HCT116 (cell line): Measurements from ENCODE around the gene ETV7. TPM values are rescaled to one million over a fixed set of nuclear protein-coding genes. Genes with fewer than 3 reads are reported as not detected.

Experiments used
- ATAC-seq: fragments of 200-7000 bp; cut with Tn5 transposase; 2 replicates; pipeline ENCODE4 v1.9.1; 2020; ENCODE audit warnings: mild to moderate bottlenecking, moderate library complexity
- BruUV-seq: library from RNA; stranded (reverse); fragments of 400-500 nt; replicated peaks from 2 replicates; lab custom pipeline; 2021; lab: Mats Ljungman, UMichigan
- CTCF ChIA-PET: fragments of 300-600 bp; sonication (Branson Sonifier 250); formaldehyde crosslinking; loops from one replicate; lab custom pipeline; 2021; ENCODE audit warnings: antibody characterized with exemption; lab: Charles Lee
- POLR2A ChIA-PET: fragments of 300-600, 350-600 bp; sonication (Branson Sonifier 250); formaldehyde crosslinking; loops from one replicate; lab custom pipeline; 2021; ENCODE audit warnings: antibody characterized with exemption; lab: Charles Lee
- RAD21 ChIA-PET, 2 experiments: fragments of 300-600 bp; sonication (Branson Sonifier 250); formaldehyde crosslinking; loops; one replicate each; lab custom pipeline; 2023; ENCODE audit warnings: low total read pairs in 2 of 2; ENCODE audit not compliant: uncharacterized antibody in 2 of 2, unreplicated experiment in 2 of 2, low non-redundant PET in 1 of 2; lab: Charles Lee
- DNase-seq: peaks from one replicate; pipeline ENCODE4 v3.0.0-alpha.2; 2010; ENCODE audit warnings: low read depth, low spot score
- H2AFZ ChIP-seq: fragments of 200-600 bp; shearing (Covaris generic), sonication (generic); 2 replicates; pipeline ENCODE4 v1.6.1; 2017; ENCODE audit warnings: low read depth, mixed run types, mixed read lengths, antibody characterized with exemption, low read length; ENCODE audit not compliant: poor library complexity, severe bottlenecking
- H3K27ac ChIP-seq: 2 replicates; pipeline ENCODE4 v1.5.1; 2012; ENCODE audit warnings: low read depth, low read length
- H3K27me3 ChIP-seq: fragments of 200-600 bp; sonication (generic); 2 replicates; pipeline ENCODE4 v1.6.1; 2016; ENCODE audit warnings: mixed run types, low read length, mixed read lengths; ENCODE audit not compliant: insufficient read depth
- H3K36me3 ChIP-seq, 2 experiments: fragments of 200-500 bp in 1 of 2; fragments of 200-600 bp in 1 of 2; sonication (Bioruptor generic) in 1 of 2; sonication (generic) in 1 of 2; 2 replicates each; pipeline versions ENCODE4 v1.5.1 to v1.6.1; 2014 to 2016; ENCODE audit warnings: low read length in 2 of 2, inconsistent platforms in 1 of 2, mixed read lengths in 1 of 2, mixed run types in 1 of 2; ENCODE audit not compliant: insufficient read depth in 2 of 2, control insufficient read depth in 1 of 2
- H3K4me1 ChIP-seq, 2 experiments: fragments of 200-600 bp in 1 of 2; sonication (generic) in 1 of 2; 2 replicates each; pipeline versions ENCODE4 v1.5.1 to v1.6.1; 2012 to 2017; ENCODE audit warnings: low read length in 2 of 2, inconsistent platforms in 1 of 2, mild to moderate bottlenecking in 1 of 2, mixed read lengths in 1 of 2, mixed run types in 1 of 2, moderate library complexity in 1 of 2; ENCODE audit not compliant: insufficient read depth in 2 of 2, control insufficient read depth in 1 of 2
- H3K4me2 ChIP-seq: fragments of 200-600 bp; sonication (generic); 2 replicates; pipeline ENCODE4 v1.6.1; 2017; ENCODE audit warnings: mixed run types, low read length, mixed read lengths
- H3K4me3 ChIP-seq, 2 experiments: fragments of 200-600 bp in 1 of 2; sonication (generic) in 1 of 2; replicated peaks in 1 of 2; 2 replicates each; pipeline ENCODE4 v1.5.1; 2011 to 2016; ENCODE audit warnings: low read length in 2 of 2, control low read depth in 1 of 2, low read depth in 1 of 2, mild to moderate bottlenecking in 1 of 2, mixed read lengths in 1 of 2, mixed run types in 1 of 2
- H3K79me2 ChIP-seq: fragments of 200-600 bp; sonication (generic); 2 replicates; pipeline ENCODE4 v1.6.1; 2017; ENCODE audit warnings: mild to moderate bottlenecking, mixed run types, low read length, moderate library complexity, mixed read lengths; ENCODE audit not compliant: insufficient read depth
- H3K9ac ChIP-seq: fragments of 200-600 bp; sonication (generic); 2 replicates; pipeline ENCODE4 v1.6.1; 2016; ENCODE audit warnings: low read length, mixed read lengths
- H3K9me2 ChIP-seq: fragments of 200-600 bp; sonication (generic), shearing (Covaris generic); 2 replicates; pipeline ENCODE4 v1.6.1; 2017; ENCODE audit warnings: mixed run types, mild to moderate bottlenecking, moderate library complexity; ENCODE audit not compliant: insufficient read depth
- H3K9me3 ChIP-seq, 2 experiments: fragments of 200-500 bp in 1 of 2; fragments of 200-600 bp in 1 of 2; sonication (Bioruptor generic) in 1 of 2; sonication (generic) in 1 of 2; 2 replicates each; pipeline ENCODE4 v1.6.1; 2014 to 2017; ENCODE audit warnings: low read length in 2 of 2, mixed read lengths in 2 of 2, inconsistent platforms in 1 of 2, low read depth in 1 of 2, mild to moderate bottlenecking in 1 of 2, mixed run types in 1 of 2, moderate library complexity in 1 of 2; ENCODE audit not compliant: control insufficient read depth in 1 of 2, insufficient read depth in 1 of 2
- H4K20me1 ChIP-seq: fragments of 200-600 bp; sonication (generic), shearing (Covaris generic); 2 replicates; pipeline ENCODE4 v1.6.1; 2017; ENCODE audit warnings: mixed run types, mild to moderate bottlenecking, moderate library complexity; ENCODE audit not compliant: insufficient read depth
- CBX3 ChIP-seq: IDR thresholded peaks from 2 replicates; pipeline ENCODE4 v1.6.1; 2012; ENCODE audit warnings: low read depth
- CEBPB ChIP-seq: IDR thresholded peaks from 2 replicates; pipeline ENCODE4 v1.6.1; 2012; ENCODE audit warnings: low read depth
- EGR1 ChIP-seq: IDR thresholded peaks from 2 replicates; pipeline ENCODE4 v1.6.1; 2012; ENCODE audit warnings: low read depth
- EZH2 ChIP-seq: fragments of 200-600 bp; sonication (generic); IDR thresholded peaks from 2 replicates; pipeline ENCODE4 v1.6.1; 2017; ENCODE audit warnings: antibody characterized with exemption, mixed run types
- EZH2phosphoT487 ChIP-seq: fragments of 200-600 bp; IDR thresholded peaks from 2 replicates; pipeline ENCODE4 v1.6.1; 2018; ENCODE audit warnings: antibody characterized with exemption, borderline replicate concordance
- FOSL1 ChIP-seq: IDR thresholded peaks from 2 replicates; pipeline ENCODE4 v1.6.1; 2012; ENCODE audit warnings: low read depth
- JUND ChIP-seq: IDR thresholded peaks from 2 replicates; pipeline ENCODE4 v1.6.1; 2012
- POLR2AphosphoS5 ChIP-seq: IDR thresholded peaks from 2 replicates; pipeline ENCODE4 v1.6.1; 2011; ENCODE audit warnings: mild to moderate bottlenecking, low read depth, low read length, moderate library complexity
- SRF ChIP-seq: IDR thresholded peaks from 2 replicates; pipeline ENCODE4 v1.6.1; 2012; ENCODE audit warnings: low read depth
- TCF7L2 ChIP-seq: IDR thresholded peaks from 2 replicates; pipeline ENCODE4 v1.7.0; 2011; ENCODE audit warnings: borderline replicate concordance, inconsistent platforms; ENCODE audit not compliant: insufficient read depth, insufficient read length; ENCODE audit errors: extremely low read depth
- ZNF274 ChIP-seq: fragments of 200-500 bp; sonication (Bioruptor generic); IDR thresholded peaks from 2 replicates; pipeline ENCODE4 v1.6.1; 2014; ENCODE audit warnings: mild to moderate bottlenecking, low read depth, low read length, inconsistent platforms
- intact Hi-C: fragments of 100-400 bp; cut with micrococcal nuclease; formaldehyde crosslinking; loops from 2 replicates; pipeline ENCODE4 v1.10.0; 2022
- total RNA-seq: library from RNA; stranded (reverse); gene quantifications from one replicate; pipeline ENCODE4 v1.2.1, GENCODE V29; 2021; ENCODE audit not compliant: unreplicated experiment
- TF ChIP-seq, protein P1 (sequence below): IDR thresholded peaks from 2 replicates; pipeline ENCODE4 v1.6.1; 2012
- TF ChIP-seq, protein P2 (sequence below), 3 experiments: fragments of 200-600 bp in 1 of 3; sonication (generic) in 1 of 3; IDR thresholded peaks in 2 of 3; conservative IDR thresholded peaks in 1 of 3; 2 replicates each; pipeline ENCODE4 v1.5.1; 2012 to 2017; ENCODE audit warnings: low read depth in 2 of 3, low read length in 2 of 3, antibody characterized with exemption in 1 of 3, borderline replicate concordance in 1 of 3, control low read depth in 1 of 3, mild to moderate bottlenecking in 1 of 3, mixed read lengths in 1 of 3, mixed run types in 1 of 3, moderate library complexity in 1 of 3; ENCODE audit not compliant: insufficient read depth in 1 of 3
- TF ChIP-seq, protein P3 (sequence below): IDR thresholded peaks from 2 replicates; pipeline ENCODE4 v1.6.1; 2012

ETV7 gene
- total RNA-seq, 1 experiment from 2014 or later, result 1.0 TPM

DNA sequence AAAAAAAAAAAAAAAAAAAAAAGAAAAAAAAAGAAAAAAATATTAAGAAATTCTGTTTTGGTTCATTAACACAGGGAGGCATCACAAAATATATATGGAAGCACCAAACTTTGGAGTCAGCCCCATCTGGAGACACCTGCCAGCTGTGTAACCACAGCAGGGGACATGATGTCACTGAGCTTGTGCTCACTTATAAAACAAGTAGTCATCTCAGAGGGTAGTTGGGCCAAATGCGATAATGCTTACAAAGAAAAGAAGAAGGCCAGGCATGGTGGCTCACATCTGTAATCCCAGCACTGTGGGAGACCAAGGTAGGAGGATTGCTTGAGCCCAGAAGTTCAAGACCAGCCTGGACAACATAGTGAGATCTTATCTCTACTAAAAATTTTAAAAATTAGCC, 49.7 kb downstream of the ETV7 start:
- H4K20me1 ChIP-seq, result no peaks in the 10 kb centered on the region
- H3K4me3 ChIP-seq, result no peak overlapping the region
- ChIA-PET POLR2A (no interaction called here), RAD21 (no interaction called here), CTCF (interaction anchor here (0.8 kb wide), 1 partner anchor 9 kb away, joined by 6 read pairs; no protein-coding TSS in a partner anchor)
- 0 out of 2 replicates have a peak, but pooled peaks cover 6% of the 10 kb centered on the region for H3K27me3 ChIP-seq
- no peak overlapping the region for H3K27ac ChIP-seq
- DNase-seq (no peak), ATAC-seq (no peak)
- intact Hi-C loops, result no loop called here
- H3K9me3 ChIP-seq, result no peaks in the 10 kb centered on the region
- H3K4me1 ChIP-seq, result peaks cover 5 to 13% of the 10 kb centered on the region in 2 experiments
- H3K9ac ChIP-seq, result no peak overlapping the region
- no TSS peak for BruUV-seq
- no peaks in the 10 kb centered on the region for H3K79me2 ChIP-seq
- H3K9me2 ChIP-seq, result no peaks in the 10 kb centered on the region
- TF ChIP-seq, protein P1, sequence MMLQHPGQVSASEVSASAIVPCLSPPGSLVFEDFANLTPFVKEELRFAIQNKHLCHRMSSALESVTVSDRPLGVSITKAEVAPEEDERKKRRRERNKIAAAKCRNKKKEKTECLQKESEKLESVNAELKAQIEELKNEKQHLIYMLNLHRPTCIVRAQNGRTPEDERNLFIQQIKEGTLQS, result no peak
- TF ChIP-seq TCF7L2 (no peak), EZH2phosphoT487 (no peak), ZNF274 (no peak), EGR1 (no peak), POLR2AphosphoS5 (no peak), JUND (no peak), CBX3 (no peak)
- H3K36me3 ChIP-seq, result no peaks in the 10 kb centered on the region
- no peak overlapping the region for H3K4me2 ChIP-seq
- no peak overlapping the region for H2AFZ ChIP-seq

DNA sequence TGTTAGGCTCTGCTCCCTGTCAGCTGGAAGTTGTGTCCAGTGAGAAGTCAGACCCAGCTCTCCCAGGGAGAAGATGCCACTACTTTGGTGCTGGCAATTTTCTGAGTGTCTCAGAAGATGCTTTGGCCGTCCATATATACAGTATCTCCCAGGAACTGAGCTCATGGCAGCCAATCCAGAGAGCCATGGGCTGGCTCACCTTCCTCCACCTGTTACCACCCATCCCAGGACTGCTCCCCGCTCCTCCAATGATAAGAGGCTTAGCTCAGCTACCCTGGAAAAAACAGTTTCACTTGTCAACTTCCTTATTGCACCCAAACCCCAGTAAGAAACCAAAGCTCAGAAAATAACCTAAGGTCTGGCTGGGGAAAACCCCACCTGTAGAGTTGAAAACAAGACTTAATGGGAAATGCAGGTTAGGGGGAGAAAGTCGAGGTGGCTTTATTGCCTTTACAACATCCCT, 50.7 kb downstream of the ETV7 start, which contains the start of gene BNIP5:
BNIP5 (minus strand) TSS at position 110 of the 463 bp plus-strand sequence. CDS start 6,198 bp downstream, outside the sequence.
- H3K4me3 ChIP-seq, result no peak within 1 kb of the TSS
- DNase-seq, result no peak
- no peak within 1 kb of the TSS for H2AFZ ChIP-seq
- H3K9ac ChIP-seq, result no peak within 1 kb of the TSS
- H3K36me3 ChIP-seq, result no peaks in the 10 kb centered on the region
- 0 out of 2 replicates have a peak, but pooled peaks cover 6% of the 10 kb centered on the region for H3K27me3 ChIP-seq
- no peaks in the 10 kb centered on the region for H3K79me2 ChIP-seq
- ChIA-PET POLR2A (no interaction called here), CTCF (interaction anchor here (0.8 kb wide), 1 partner anchor 10 kb away, joined by 6 read pairs; no protein-coding TSS in a partner anchor), RAD21 (no interaction called here)
- no peak within 1 kb of the TSS for H3K27ac ChIP-seq
- intact Hi-C loops, result no loop called here
- no peaks in the 10 kb centered on the region for H3K9me2 ChIP-seq
- H3K4me1 ChIP-seq, result peaks cover 5 to 13% of the 10 kb centered on the region in 2 experiments
- no peaks in the 10 kb centered on the region for H4K20me1 ChIP-seq
- H3K9me3 ChIP-seq, result no peaks in the 10 kb centered on the region
- no TSS peak for BruUV-seq
- H3K4me2 ChIP-seq, result no peak within 1 kb of the TSS
- ATAC-seq, result no peak
- TF ChIP-seq TCF7L2 (no peak), CEBPB (no peak), SRF (no peak), JUND (no peak), CBX3 (no peak), EZH2phosphoT487 (no peak), EZH2 (no peak), FOSL1 (no peak)
- TF ChIP-seq, protein P2, sequence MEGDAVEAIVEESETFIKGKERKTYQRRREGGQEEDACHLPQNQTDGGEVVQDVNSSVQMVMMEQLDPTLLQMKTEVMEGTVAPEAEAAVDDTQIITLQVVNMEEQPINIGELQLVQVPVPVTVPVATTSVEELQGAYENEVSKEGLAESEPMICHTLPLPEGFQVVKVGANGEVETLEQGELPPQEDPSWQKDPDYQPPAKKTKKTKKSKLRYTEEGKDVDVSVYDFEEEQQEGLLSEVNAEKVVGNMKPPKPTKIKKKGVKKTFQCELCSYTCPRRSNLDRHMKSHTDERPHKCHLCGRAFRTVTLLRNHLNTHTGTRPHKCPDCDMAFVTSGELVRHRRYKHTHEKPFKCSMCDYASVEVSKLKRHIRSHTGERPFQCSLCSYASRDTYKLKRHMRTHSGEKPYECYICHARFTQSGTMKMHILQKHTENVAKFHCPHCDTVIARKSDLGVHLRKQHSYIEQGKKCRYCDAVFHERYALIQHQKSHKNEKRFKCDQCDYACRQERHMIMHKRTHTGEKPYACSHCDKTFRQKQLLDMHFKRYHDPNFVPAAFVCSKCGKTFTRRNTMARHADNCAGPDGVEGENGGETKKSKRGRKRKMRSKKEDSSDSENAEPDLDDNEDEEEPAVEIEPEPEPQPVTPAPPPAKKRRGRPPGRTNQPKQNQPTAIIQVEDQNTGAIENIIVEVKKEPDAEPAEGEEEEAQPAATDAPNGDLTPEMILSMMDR (IDR thresholded peaks at IDR 0.05 in 2 of 3, conservative IDR thresholded peaks at IDR 0.05 in 1 of 3; ENCODE audit: borderline replicate concordance in 1 of 3, insufficient read depth in 1 of 3, low read depth in 2 of 3, low read length in 2 of 3), result no peak
- TF ChIP-seq, protein P3, sequence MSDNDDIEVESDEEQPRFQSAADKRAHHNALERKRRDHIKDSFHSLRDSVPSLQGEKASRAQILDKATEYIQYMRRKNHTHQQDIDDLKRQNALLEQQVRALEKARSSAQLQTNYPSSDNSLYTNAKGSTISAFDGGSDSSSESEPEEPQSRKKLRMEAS, result no peak
- TF ChIP-seq, protein P1, result no peak
